ENCODE measurements around the gene LEP.

DNA sequence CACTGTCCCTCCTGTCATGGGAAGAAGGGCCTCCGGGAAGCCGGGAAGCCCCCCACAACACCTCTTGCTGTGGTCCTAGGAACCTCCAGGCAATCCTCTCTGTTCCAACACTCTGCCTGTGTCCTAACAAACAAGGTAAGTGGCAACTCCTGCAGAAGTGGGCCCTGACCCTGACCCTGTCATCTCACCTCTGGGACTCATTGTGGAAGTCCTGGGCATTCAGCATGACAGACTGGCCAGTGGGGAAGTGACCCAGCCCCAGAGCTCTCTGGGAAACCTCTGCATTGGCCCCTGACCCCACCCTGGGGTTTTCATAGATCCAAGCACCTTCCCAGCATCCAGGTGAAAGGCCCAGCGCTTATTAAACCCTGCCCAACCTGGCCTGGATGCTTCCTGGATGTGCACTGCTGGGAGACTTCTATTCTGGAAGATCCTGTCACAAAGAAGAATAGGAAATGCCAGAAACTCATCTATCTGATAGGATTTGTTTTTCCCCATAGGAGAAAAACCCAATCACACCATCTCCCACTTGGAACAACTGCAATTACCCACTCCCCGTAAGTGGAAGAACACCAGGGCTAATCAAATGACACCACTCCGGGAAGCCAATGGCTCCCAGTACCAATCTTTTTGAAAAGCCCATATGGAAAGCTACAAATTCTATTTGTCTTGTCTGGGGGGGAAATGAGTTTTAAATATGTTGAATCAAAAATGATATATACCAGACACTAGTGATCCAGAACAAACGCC is 24.3 kb downstream of the LEP start:
- TF ChIP-seq, protein P1, sequence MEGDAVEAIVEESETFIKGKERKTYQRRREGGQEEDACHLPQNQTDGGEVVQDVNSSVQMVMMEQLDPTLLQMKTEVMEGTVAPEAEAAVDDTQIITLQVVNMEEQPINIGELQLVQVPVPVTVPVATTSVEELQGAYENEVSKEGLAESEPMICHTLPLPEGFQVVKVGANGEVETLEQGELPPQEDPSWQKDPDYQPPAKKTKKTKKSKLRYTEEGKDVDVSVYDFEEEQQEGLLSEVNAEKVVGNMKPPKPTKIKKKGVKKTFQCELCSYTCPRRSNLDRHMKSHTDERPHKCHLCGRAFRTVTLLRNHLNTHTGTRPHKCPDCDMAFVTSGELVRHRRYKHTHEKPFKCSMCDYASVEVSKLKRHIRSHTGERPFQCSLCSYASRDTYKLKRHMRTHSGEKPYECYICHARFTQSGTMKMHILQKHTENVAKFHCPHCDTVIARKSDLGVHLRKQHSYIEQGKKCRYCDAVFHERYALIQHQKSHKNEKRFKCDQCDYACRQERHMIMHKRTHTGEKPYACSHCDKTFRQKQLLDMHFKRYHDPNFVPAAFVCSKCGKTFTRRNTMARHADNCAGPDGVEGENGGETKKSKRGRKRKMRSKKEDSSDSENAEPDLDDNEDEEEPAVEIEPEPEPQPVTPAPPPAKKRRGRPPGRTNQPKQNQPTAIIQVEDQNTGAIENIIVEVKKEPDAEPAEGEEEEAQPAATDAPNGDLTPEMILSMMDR (IDR thresholded peaks at IDR 0.05; ENCODE audit: borderline replicate concordance, extremely low read depth, low read length, poor library complexity, severe bottlenecking) = no peak
- no peak for TF ChIP-seq EZH2 (IDR thresholded peaks at IDR 0.05; ENCODE audit: borderline replicate concordance, low read depth, low read length, severe bottlenecking)

All from DND-41 (cell line).